GM12873 (cell line): Measurements from ENCODE around the gene OSTN.

Source experiments
- CTCF ChIP-seq: IDR thresholded peaks from 2 replicates; pipeline ENCODE4 v1.5.1; 2012; ENCODE audit warnings: low read depth, mild to moderate bottlenecking, moderate library complexity, low read length, control low read depth; ENCODE audit not compliant: insufficient read depth; ENCODE audit errors: missing control alignments

Gene OSTN

DNA sequence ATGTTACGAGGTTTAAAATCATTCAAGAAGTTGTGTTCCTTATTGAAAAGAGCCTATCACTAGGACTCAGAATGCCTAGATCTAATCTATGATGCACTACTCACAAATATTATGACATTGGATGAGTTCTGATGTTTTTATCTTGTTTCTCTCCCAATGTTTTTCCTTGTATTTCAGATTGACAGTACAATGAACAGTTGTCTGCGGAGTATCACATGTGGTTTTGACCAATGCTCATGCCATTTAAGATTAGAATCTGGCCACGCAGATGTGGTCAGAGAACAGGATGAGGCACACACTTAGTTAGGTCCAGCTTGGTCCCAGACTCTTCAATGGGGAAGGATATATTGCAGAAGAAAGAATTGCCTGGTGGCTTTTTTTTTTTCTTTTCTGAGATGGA lies 104.6 kb downstream of the OSTN start:
- TF ChIP-seq CTCF: no peak

GRCh38 chr3:191306428-191306827 lies 107.4 kb downstream of the OSTN start:
- TF ChIP-seq CTCF: no peak

- TF ChIP-seq CTCF: no peak
Measured at GRCh38 chr3:191307341-191307740, 108.3 kb downstream of the OSTN start.

- TF ChIP-seq CTCF: no peak
Measured at GRCh38 chr3:191313296-191313695, 114.3 kb downstream of the OSTN start.

DNA sequence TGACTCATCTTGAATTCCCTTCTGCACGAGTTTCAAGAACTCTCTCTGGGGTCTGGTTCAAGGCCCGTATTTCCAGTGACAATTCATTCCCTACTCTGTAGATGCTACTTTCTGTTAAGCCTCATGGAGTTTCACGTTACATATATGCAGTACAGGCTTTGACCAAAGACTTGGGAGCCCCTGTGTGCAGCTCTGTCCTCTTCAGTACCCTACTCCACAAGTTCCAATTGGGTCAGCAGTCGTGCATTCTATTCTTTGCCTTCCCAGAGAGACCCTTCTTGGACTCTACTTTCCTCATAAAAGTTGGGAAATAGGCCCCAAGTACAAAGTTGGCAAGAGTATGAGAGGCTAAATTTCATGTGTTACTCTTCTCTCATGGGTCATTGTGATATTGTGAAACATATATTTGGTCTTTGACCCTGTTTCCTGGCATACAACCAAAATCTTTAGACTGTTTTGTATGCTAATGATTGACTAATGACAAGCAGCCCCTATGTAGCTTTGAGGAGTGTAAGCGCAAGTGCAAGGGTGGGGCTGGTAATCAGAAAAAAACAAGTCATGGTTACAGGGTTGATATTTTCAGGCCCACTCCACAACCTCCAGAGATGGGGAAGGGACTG lies 115.2 kb downstream of the OSTN start:
- TF ChIP-seq CTCF: no peak
